GM19463 (cell line): Measurements from ENCODE around the gene B3GAT2.
A peak's percentile ranks its signal among the peaks of the same experiment; 100 is the strongest.

ENCODE experiments used
- ATAC-seq: cut with Tn5 transposase; IDR thresholded peaks from one replicate; pipeline ENCODE4 v1.9.1; 2021; ENCODE audit warnings: mild to moderate bottlenecking, moderate library complexity; ENCODE audit not compliant: unreplicated experiment

The B3GAT2 gene

GRCh38 chr6:70900047-70900446, 56.8 kb downstream of the B3GAT2 start:
- no peak for ATAC-seq

- ATAC-seq, result no peak
These were observed 62.9 kb downstream of the B3GAT2 start for GRCh38 chr6:70894001-70894400.

- no peak for ATAC-seq
These were observed 67.6 kb downstream of the B3GAT2 start for GRCh38 chr6:70889270-70889669.

- ATAC-seq, result no peak
These were observed 70.2 kb downstream of the B3GAT2 start for GRCh38 chr6:70886661-70887060.

GRCh38 chr6:70886071-70886470, 70.8 kb downstream of the B3GAT2 start:
- ATAC-seq, result no peak

- ATAC-seq, result peak; percentile 82
These were observed 72.5 kb downstream of the B3GAT2 start for GRCh38 chr6:70884074-70884983.

GRCh38 chr6:70879496-70879895, 77.4 kb downstream of the B3GAT2 start:
- no peak for ATAC-seq

- ATAC-seq, result no peak
These were observed 82.5 kb downstream of the B3GAT2 start for GRCh38 chr6:70874181-70874913.

- ATAC-seq, result no peak
These were observed 84.4 kb downstream of the B3GAT2 start for GRCh38 chr6:70872469-70872868.

GRCh38 chr6:70864401-70864800, 92.5 kb downstream of the B3GAT2 start:
- no peak for ATAC-seq

GRCh38 chr6:70863343-70863742, 93.5 kb downstream of the B3GAT2 start:
- ATAC-seq, result peak; percentile 43

GRCh38 chr6:70860920-70861319, 95.9 kb downstream of the B3GAT2 start:
- ATAC-seq, result no peak

- no peak for ATAC-seq
These were observed 96.8 kb downstream of the B3GAT2 start for GRCh38 chr6:70860045-70860444.

- peak; percentile 99 for ATAC-seq
These were observed 99.3 kb downstream of the B3GAT2 start for GRCh38 chr6:70857387-70858077.

GRCh38 chr6:70852667-70853246, 104.1 kb downstream of the B3GAT2 start:
- no peak for ATAC-seq

- ATAC-seq, result no peak
These were observed 107.4 kb downstream of the B3GAT2 start for GRCh38 chr6:70849348-70850069.

GRCh38 chr6:70847106-70848084, 109.5 kb downstream of the B3GAT2 start:
- ATAC-seq, result no peak

- no peak for ATAC-seq
These were observed 110.5 kb downstream of the B3GAT2 start for GRCh38 chr6:70846207-70846835.

- ATAC-seq, result no peak
These were observed 112.6 kb downstream of the B3GAT2 start for GRCh38 chr6:70844301-70844700.
